HCT116 (cell line): Measurements from ENCODE around the gene S100A13. TPM values are rescaled to one million over a fixed set of nuclear protein-coding genes. Genes with fewer than 3 reads are reported as not detected.
A peak's percentile ranks its signal among the peaks of the same experiment; 100 is the strongest.

ENCODE experiments used
- ATAC-seq: fragments of 200-7000 bp; cut with Tn5 transposase; 2 replicates; pipeline ENCODE4 v1.9.1; 2020; ENCODE audit warnings: mild to moderate bottlenecking, moderate library complexity
- BruUV-seq: library from RNA; stranded (reverse); fragments of 400-500 nt; replicated peaks from 2 replicates; lab custom pipeline; 2021; lab: Mats Ljungman, UMichigan
- CTCF ChIA-PET: fragments of 300-600 bp; sonication (Branson Sonifier 250); formaldehyde crosslinking; loops from one replicate; lab custom pipeline; 2021; ENCODE audit warnings: antibody characterized with exemption; lab: Charles Lee
- POLR2A ChIA-PET: fragments of 300-600, 350-600 bp; sonication (Branson Sonifier 250); formaldehyde crosslinking; loops from one replicate; lab custom pipeline; 2021; ENCODE audit warnings: antibody characterized with exemption; lab: Charles Lee
- RAD21 ChIA-PET, 2 experiments: fragments of 300-600 bp; sonication (Branson Sonifier 250); formaldehyde crosslinking; loops; one replicate each; lab custom pipeline; 2023; ENCODE audit warnings: low total read pairs in 2 of 2; ENCODE audit not compliant: uncharacterized antibody in 2 of 2, unreplicated experiment in 2 of 2, low non-redundant PET in 1 of 2; lab: Charles Lee
- DNase-seq: peaks from one replicate; pipeline ENCODE4 v3.0.0-alpha.2; 2010; ENCODE audit warnings: low read depth, low spot score
- H2AFZ ChIP-seq: fragments of 200-600 bp; shearing (Covaris generic), sonication (generic); 2 replicates; pipeline ENCODE4 v1.6.1; 2017; ENCODE audit warnings: low read depth, mixed run types, mixed read lengths, antibody characterized with exemption, low read length; ENCODE audit not compliant: poor library complexity, severe bottlenecking
- H3K27ac ChIP-seq: 2 replicates; pipeline ENCODE4 v1.5.1; 2012; ENCODE audit warnings: low read depth, low read length
- H3K27me3 ChIP-seq: fragments of 200-600 bp; sonication (generic); 2 replicates; pipeline ENCODE4 v1.6.1; 2016; ENCODE audit warnings: mixed run types, low read length, mixed read lengths; ENCODE audit not compliant: insufficient read depth
- H3K36me3 ChIP-seq, 2 experiments: fragments of 200-500 bp in 1 of 2; fragments of 200-600 bp in 1 of 2; sonication (Bioruptor generic) in 1 of 2; sonication (generic) in 1 of 2; 2 replicates each; pipeline versions ENCODE4 v1.5.1 to v1.6.1; 2014 to 2016; ENCODE audit warnings: low read length in 2 of 2, inconsistent platforms in 1 of 2, mixed read lengths in 1 of 2, mixed run types in 1 of 2; ENCODE audit not compliant: insufficient read depth in 2 of 2, control insufficient read depth in 1 of 2
- H3K4me1 ChIP-seq, 2 experiments: fragments of 200-600 bp in 1 of 2; sonication (generic) in 1 of 2; 2 replicates each; pipeline versions ENCODE4 v1.5.1 to v1.6.1; 2012 to 2017; ENCODE audit warnings: low read length in 2 of 2, inconsistent platforms in 1 of 2, mild to moderate bottlenecking in 1 of 2, mixed read lengths in 1 of 2, mixed run types in 1 of 2, moderate library complexity in 1 of 2; ENCODE audit not compliant: insufficient read depth in 2 of 2, control insufficient read depth in 1 of 2
- H3K4me2 ChIP-seq: fragments of 200-600 bp; sonication (generic); 2 replicates; pipeline ENCODE4 v1.6.1; 2017; ENCODE audit warnings: mixed run types, low read length, mixed read lengths
- H3K4me3 ChIP-seq, 2 experiments: fragments of 200-600 bp in 1 of 2; sonication (generic) in 1 of 2; replicated peaks in 1 of 2; 2 replicates each; pipeline ENCODE4 v1.5.1; 2011 to 2016; ENCODE audit warnings: low read length in 2 of 2, control low read depth in 1 of 2, low read depth in 1 of 2, mild to moderate bottlenecking in 1 of 2, mixed read lengths in 1 of 2, mixed run types in 1 of 2
- H3K79me2 ChIP-seq: fragments of 200-600 bp; sonication (generic); 2 replicates; pipeline ENCODE4 v1.6.1; 2017; ENCODE audit warnings: mild to moderate bottlenecking, mixed run types, low read length, moderate library complexity, mixed read lengths; ENCODE audit not compliant: insufficient read depth
- H3K9ac ChIP-seq: fragments of 200-600 bp; sonication (generic); 2 replicates; pipeline ENCODE4 v1.6.1; 2016; ENCODE audit warnings: low read length, mixed read lengths
- H3K9me2 ChIP-seq: fragments of 200-600 bp; sonication (generic), shearing (Covaris generic); 2 replicates; pipeline ENCODE4 v1.6.1; 2017; ENCODE audit warnings: mixed run types, mild to moderate bottlenecking, moderate library complexity; ENCODE audit not compliant: insufficient read depth
- H3K9me3 ChIP-seq, 2 experiments: fragments of 200-500 bp in 1 of 2; fragments of 200-600 bp in 1 of 2; sonication (Bioruptor generic) in 1 of 2; sonication (generic) in 1 of 2; 2 replicates each; pipeline ENCODE4 v1.6.1; 2014 to 2017; ENCODE audit warnings: low read length in 2 of 2, mixed read lengths in 2 of 2, inconsistent platforms in 1 of 2, low read depth in 1 of 2, mild to moderate bottlenecking in 1 of 2, mixed run types in 1 of 2, moderate library complexity in 1 of 2; ENCODE audit not compliant: control insufficient read depth in 1 of 2, insufficient read depth in 1 of 2
- H4K20me1 ChIP-seq: fragments of 200-600 bp; sonication (generic), shearing (Covaris generic); 2 replicates; pipeline ENCODE4 v1.6.1; 2017; ENCODE audit warnings: mixed run types, mild to moderate bottlenecking, moderate library complexity; ENCODE audit not compliant: insufficient read depth
- CBX3 ChIP-seq: IDR thresholded peaks from 2 replicates; pipeline ENCODE4 v1.6.1; 2012; ENCODE audit warnings: low read depth
- CTCF ChIP-seq, 3 experiments: fragments of 200-600 bp in 1 of 3; sonication (generic) in 1 of 3; IDR thresholded peaks in 2 of 3; conservative IDR thresholded peaks in 1 of 3; 2 replicates each; pipeline ENCODE4 v1.5.1; 2012 to 2017; ENCODE audit warnings: low read depth in 2 of 3, low read length in 2 of 3, antibody characterized with exemption in 1 of 3, borderline replicate concordance in 1 of 3, control low read depth in 1 of 3, mild to moderate bottlenecking in 1 of 3, mixed read lengths in 1 of 3, mixed run types in 1 of 3, moderate library complexity in 1 of 3; ENCODE audit not compliant: insufficient read depth in 1 of 3
- EGR1 ChIP-seq: IDR thresholded peaks from 2 replicates; pipeline ENCODE4 v1.6.1; 2012; ENCODE audit warnings: low read depth
- EZH2 ChIP-seq: fragments of 200-600 bp; sonication (generic); IDR thresholded peaks from 2 replicates; pipeline ENCODE4 v1.6.1; 2017; ENCODE audit warnings: antibody characterized with exemption, mixed run types
- EZH2phosphoT487 ChIP-seq: fragments of 200-600 bp; IDR thresholded peaks from 2 replicates; pipeline ENCODE4 v1.6.1; 2018; ENCODE audit warnings: antibody characterized with exemption, borderline replicate concordance
- JUND ChIP-seq: IDR thresholded peaks from 2 replicates; pipeline ENCODE4 v1.6.1; 2012
- POLR2A ChIP-seq: IDR thresholded peaks from 2 replicates; pipeline ENCODE4 v1.7.0; 2011; ENCODE audit warnings: borderline replicate concordance; ENCODE audit not compliant: insufficient read depth, insufficient read length; ENCODE audit errors: extremely low read depth
- REST ChIP-seq: IDR thresholded peaks from 2 replicates; pipeline ENCODE4 v1.6.1; 2012; ENCODE audit warnings: low read depth
- SIN3A ChIP-seq: IDR thresholded peaks from 2 replicates; pipeline ENCODE4 v1.6.1; 2012; ENCODE audit warnings: low read depth
- SRF ChIP-seq: IDR thresholded peaks from 2 replicates; pipeline ENCODE4 v1.6.1; 2012; ENCODE audit warnings: low read depth
- TCF7L2 ChIP-seq: IDR thresholded peaks from 2 replicates; pipeline ENCODE4 v1.7.0; 2011; ENCODE audit warnings: borderline replicate concordance, inconsistent platforms; ENCODE audit not compliant: insufficient read depth, insufficient read length; ENCODE audit errors: extremely low read depth
- ZFX ChIP-seq: fragments of 450-650 bp; IDR thresholded peaks from 2 replicates; pipeline ENCODE4 v1.6.1; 2017
- intact Hi-C: fragments of 100-400 bp; cut with micrococcal nuclease; formaldehyde crosslinking; loops from 2 replicates; pipeline ENCODE4 v1.10.0; 2022
- total RNA-seq: library from RNA; stranded (reverse); gene quantifications from one replicate; pipeline ENCODE4 v1.2.1, GENCODE V29; 2021; ENCODE audit not compliant: unreplicated experiment

S100A13 gene
- total RNA-seq, 1 experiment from 2014 or later = 143 TPM

- TF ChIP-seq REST (no peak), POLR2A (no peak), EZH2 (no peak), SRF (no peak), TCF7L2 (no peak), JUND (no peak), CBX3 (no peak), EZH2phosphoT487 (no peak), SIN3A (no peak), ZFX (no peak), CTCF (IDR thresholded peaks at IDR 0.05 in 2 of 3, conservative IDR thresholded peaks at IDR 0.05 in 1 of 3; ENCODE audit: borderline replicate concordance in 1 of 3, insufficient read depth in 1 of 3, low read depth in 2 of 3, low read length in 2 of 3) (no peak), EGR1 (no peak)
- ChIA-PET CTCF (interaction anchor here (1.1 to 1.3 kb wide), 4 partner anchors 17 to 100 kb away, joined by 4 to 8 read pairs (median 4); partner anchors contain the start of genes CHTOP and S100A13), RAD21 (interaction anchor here in 1 of 2 experiments (0.7 kb wide), 1 partner anchor 95 kb away, joined by 3 read pairs; no protein-coding TSS in a partner anchor), POLR2A (interaction anchor here (0.9 to 9.1 kb wide), 5 partner anchors 12 to 77 kb away, joined by 4 to 61 read pairs (median 8); partner anchors contain the start of genes CHTOP, S100A13 and S100A6)
- Histone ChIP-seq H2AFZ (no peak overlapping the region), H3K9me3 (no peaks in the 10 kb centered on the region), H3K36me3 (peaks cover 3 to 17% of the 10 kb centered on the region in 2 experiments; a peak in 3 of 4 replicates), H3K4me2 (peak overlapping the region; percentile 88), H3K4me1 (peaks cover 57 to 83% of the 10 kb centered on the region in 2 experiments), H3K4me3 (peak overlapping the region; percentile 88 to 92), H3K9me2 (no peaks in the 10 kb centered on the region), H3K27ac (peak overlapping the region; percentile 72), H3K79me2 (peaks cover 77% of the 10 kb centered on the region), H4K20me1 (no peaks in the 10 kb centered on the region), H3K27me3 (no peaks in the 10 kb centered on the region), H3K9ac (peak overlapping the region; percentile 93)
- DNase-seq (no peak), ATAC-seq (no peak)
- no TSS peak for BruUV-seq
- intact Hi-C loops = loop anchor here (5.0 kb wide), 1 partner anchor 79 kb away; no protein-coding TSS in a partner anchor
Observed at GRCh38 chr1:153610811-153611301, 16.4 kb downstream of the S100A13 start.
